WI38 (cell line): Measurements from ENCODE around the gene PCTP.

ENCODE experiments used
- H3K4me3 ChIP-seq: 2 replicates; pipeline ENCODE4 v1.5.1; 2011; ENCODE audit warnings: low read depth, mild to moderate bottlenecking, control low read depth, low read length
- CTCF ChIP-seq: IDR thresholded peaks from 2 replicates; pipeline ENCODE4 v1.5.1; 2012; ENCODE audit warnings: low read depth, mild to moderate bottlenecking, control low read depth, low read length

Gene PCTP

GRCh38 chr17:55727920-55728319 is 22.9 kb upstream of the PCTP start:
- H3K4me3 ChIP-seq: no peak overlapping the region
- no peak for TF ChIP-seq CTCF

GRCh38 chr17:55728361-55728760 is 22.5 kb upstream of the PCTP start:
- H3K4me3 ChIP-seq: no peak overlapping the region
- TF ChIP-seq CTCF: no peak

GRCh38 chr17:55728833-55729232 is 22.0 kb upstream of the PCTP start:
- H3K4me3 ChIP-seq: no peak overlapping the region
- TF ChIP-seq CTCF: no peak

- no peak overlapping the region for H3K4me3 ChIP-seq
- no peak for TF ChIP-seq CTCF
Observed at GRCh38 chr17:55729484-55729883, 21.4 kb upstream of the PCTP start.

GRCh38 chr17:55730380-55730779 is 20.5 kb upstream of the PCTP start:
- no peak overlapping the region for H3K4me3 ChIP-seq
- TF ChIP-seq CTCF: no peak

- no peak for TF ChIP-seq CTCF
- H3K4me3 ChIP-seq: no peak overlapping the region
Observed at GRCh38 chr17:55730808-55731207, 20.0 kb upstream of the PCTP start.

- no peak for TF ChIP-seq CTCF
Observed at GRCh38 chr17:55731586-55732250, 19.1 kb upstream of the PCTP start.

More at GRCh38 chr17:55731586-55732250, 19.1 kb upstream of the PCTP start:
- H3K4me3 ChIP-seq: no peak overlapping the region
